ENCODE results near the gene OR5D14.

The OR5D14 gene

GRCh38 chr11:55795256-55795655, at the start of gene OR5D14:
TSS of gene OR5D14 (plus strand) at chr11:55795556. CDS start at chr11:55795556, 0 bp downstream.
- no peak for DNase-seq (ENCODE audit: low read depth in 2 of 2)

- DNase-seq (ENCODE audit: low read depth in 2 of 2): no peak
These were observed 22.2 kb upstream of the OR5D14 start, which contains the start of gene OR5D13 for GRCh38 chr11:55773138-55773537. TSS of gene OR5D13 (plus strand) at chr11:55773438. CDS start at chr11:55773438, 0 bp downstream.

DNA sequence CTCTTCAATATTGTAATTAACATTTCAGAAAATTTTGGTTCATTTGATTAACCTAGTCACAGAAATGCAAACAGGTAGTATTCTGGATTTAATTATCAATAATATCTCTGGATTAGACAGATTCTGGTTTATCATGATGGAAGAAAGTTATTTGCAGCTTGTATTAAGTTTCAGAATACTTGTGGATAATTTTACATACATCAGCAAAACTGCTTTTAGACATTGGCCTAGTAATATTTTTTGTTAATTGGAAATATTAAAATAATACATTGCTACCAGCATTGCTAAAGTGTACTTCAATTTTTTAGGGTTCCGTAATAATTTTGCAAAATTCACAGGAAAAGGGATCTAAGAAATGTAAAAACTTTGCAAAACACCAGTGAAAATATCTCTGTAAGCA, 3.8 kb upstream of the OR5D14 start:
- no peak for DNase-seq (ENCODE audit: low read depth in 2 of 2)

DNA sequence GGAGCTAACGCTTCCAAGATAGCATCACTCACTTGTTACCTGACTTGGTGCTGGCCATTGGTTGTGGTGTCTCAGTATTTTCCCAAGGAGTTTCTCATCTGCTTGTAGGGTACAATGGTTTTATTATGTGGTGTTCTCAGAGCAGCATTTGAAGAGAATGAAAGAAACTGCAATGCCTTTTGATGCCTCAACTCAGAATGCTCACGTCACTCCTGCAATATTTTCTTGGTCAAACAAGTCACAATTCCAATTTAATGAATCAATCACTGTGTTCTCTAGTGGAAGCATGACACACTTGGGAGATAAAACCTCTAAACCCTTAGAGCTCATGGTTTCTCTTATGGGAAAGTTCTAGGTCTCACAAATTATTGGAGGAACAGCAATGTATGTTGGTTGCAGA, 2.0 kb upstream of the OR5D14 start:
- no peak for DNase-seq (ENCODE audit: low read depth in 2 of 2)

DNA sequence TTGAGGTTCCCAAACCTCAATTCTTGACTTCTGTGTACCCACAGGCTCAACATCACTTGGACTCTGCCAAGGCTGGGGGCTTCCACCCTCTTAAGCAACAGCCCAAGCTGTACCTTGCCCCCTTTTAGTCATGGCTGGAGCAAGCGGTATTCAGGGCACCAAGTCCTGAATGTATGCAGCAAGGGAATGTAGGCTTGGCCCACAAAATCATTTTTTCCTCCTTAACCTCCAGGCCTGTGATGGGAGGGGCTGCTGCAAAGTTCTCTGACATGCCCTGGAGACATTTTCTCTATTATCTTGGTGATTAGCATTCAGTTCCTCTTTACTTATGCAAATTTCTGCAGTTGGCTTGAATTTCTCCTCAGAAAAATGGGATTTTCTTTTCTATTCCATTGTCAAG, 10.9 kb downstream of the OR5D14 start:
- DNase-seq (ENCODE audit: low read depth in 2 of 2): no peak

DNA sequence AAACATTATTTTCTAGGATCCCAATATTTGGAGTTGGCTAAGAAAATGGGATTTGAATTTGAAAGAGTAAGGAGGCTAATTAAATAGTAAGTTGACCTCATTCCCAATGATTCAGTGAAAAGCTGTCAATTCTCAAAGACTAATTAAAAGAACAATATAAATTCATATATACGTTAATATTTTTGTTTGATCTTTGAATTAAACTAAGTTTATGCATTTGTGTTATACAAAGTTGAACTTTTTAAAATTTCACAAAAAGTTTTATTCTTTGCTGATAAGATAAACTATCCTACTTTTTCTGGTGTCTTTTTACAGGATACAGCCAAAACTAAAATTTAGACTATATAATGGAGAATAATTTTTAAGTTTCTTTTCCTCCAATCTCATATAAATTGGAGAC, 15.7 kb downstream of the OR5D14 start, which contains the start of gene OR5L1:
Gene OR5L1, plus strand, starts transcription at position 301 of the 400 bp plus-strand sequence. CDS start 100 bp downstream, outside the sequence.
- no peak for DNase-seq (ENCODE audit: low read depth in 2 of 2)

- no peak for DNase-seq (ENCODE audit: low read depth in 2 of 2)
These were observed 24.0 kb downstream of the OR5D14 start, which contains the start of gene OR5D18 for GRCh38 chr11:55819330-55819729. TSS of gene OR5D18 (plus strand) at chr11:55819630. CDS start at chr11:55819630, 0 bp downstream.

- no peak for DNase-seq (ENCODE audit: low read depth in 2 of 2)
These were observed 31.6 kb downstream of the OR5D14 start, which contains the start of gene OR5L2 for GRCh38 chr11:55826919-55827318. TSS of gene OR5L2 (plus strand) at chr11:55827219. CDS start at chr11:55827219, 0 bp downstream.

DNA sequence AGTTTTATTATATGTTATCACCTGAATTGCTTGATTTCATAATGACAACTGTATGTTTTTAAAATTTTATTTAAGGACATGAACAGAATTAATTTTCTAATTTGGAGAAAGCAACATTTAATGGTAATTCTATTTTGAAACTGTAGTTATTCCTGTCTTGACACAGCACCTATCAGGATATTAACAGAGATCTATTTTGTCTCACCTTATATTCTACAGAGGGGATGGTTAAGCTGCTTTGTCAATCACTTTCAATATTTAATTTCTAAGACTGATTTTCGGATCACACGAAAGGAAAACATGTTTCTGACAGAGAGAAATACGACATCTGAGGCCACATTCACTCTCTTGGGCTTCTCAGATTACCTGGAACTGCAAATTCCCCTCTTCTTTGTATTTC, 43.1 kb downstream of the OR5D14 start, which contains the start of gene OR5D16:
Gene OR5D16, plus strand, starts transcription at position 301 of the 400 bp plus-strand sequence. Its CDS starts 0 bp downstream, at position 301.
- DNase-seq (ENCODE audit: low read depth in 2 of 2): no peak

Data from stimulated activated CD8-positive, alpha-beta memory T cell treated with anti-CD3 and anti-CD28 coated beads, Interleukin-15, amount 100 ng/mL, for 48 hours (primary cell).